ENCODE data around the gene RBSN.

Gene RBSN

DNA sequence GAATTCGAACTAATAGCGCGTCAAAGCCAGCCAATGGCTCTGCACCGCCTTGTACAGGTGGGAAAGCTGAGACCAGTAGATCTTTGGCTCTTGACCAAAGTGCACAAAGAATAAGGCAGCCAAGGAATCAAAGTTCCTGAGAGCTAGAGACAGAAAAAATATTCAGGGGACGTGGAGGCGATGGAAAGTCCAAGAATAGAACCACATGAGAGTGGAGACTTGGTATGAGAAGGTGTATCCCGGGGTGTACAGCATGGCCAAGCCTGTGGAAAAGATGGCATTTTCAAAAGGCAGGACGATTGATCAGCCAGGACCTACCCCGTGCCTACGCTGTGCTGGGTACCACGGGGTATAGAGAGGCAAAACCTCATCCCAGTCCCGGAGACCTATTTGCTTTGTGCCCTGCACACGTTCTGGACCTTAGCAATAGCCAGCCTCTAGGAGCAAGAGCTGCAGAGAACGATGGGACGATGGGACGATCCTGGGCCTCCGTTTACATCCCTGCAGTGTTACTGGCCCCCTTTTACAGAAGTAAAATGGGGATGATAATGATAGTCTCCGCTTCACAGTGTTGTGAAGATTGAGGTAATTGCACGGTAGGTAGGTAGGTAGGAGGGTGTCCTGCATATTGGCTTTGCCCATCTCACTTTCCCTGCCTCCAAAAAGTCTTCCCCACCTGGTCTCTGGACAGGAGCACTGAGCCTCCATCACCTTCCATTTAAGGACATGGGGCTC is 583 bp upstream of the RBSN start:
- DNase-seq (ENCODE audit: low read depth in 3 of 3), result no peak

DNA sequence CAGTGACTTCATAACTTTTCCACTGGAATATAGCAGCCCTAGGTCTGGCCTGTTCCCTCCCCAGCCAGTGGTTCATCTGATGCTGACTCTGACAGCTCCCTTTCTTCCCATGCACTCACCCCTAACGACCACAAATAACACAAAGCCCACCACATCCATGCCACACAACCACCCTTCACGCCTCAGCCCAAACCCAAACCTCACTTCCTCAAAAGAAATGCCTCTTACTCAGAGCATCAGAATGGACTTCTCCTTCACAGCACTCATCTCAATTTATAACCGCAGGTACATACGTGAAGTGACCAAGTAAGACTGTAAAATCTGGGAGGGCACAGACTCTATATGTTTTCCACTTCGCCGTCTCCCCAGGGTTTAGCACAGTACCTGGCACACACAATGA is 1.1 kb downstream of the RBSN start:
- no peak for DNase-seq (ENCODE audit: low read depth in 3 of 3)

DNA sequence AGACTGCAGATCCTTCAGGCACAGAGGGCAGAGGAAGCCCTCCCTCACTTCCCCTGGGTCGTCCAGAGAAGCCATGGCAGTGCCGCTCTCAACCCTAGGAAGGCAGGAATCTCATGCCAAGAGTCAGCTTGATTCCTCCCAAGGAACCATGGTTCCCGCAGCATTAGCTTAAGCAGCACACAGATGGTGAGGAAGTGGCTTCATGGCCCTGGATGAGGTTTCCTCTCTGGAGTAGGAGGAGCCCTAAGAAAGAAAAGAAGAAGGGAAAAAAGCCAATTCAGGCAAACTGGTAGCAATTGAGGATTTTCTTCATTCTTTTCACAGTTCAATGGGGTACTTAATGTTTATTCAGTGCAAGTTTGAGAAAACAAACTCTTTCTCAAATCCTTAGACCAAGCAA is 2.9 kb downstream of the RBSN start:
- no peak for DNase-seq (ENCODE audit: low read depth in 3 of 3)

DNA sequence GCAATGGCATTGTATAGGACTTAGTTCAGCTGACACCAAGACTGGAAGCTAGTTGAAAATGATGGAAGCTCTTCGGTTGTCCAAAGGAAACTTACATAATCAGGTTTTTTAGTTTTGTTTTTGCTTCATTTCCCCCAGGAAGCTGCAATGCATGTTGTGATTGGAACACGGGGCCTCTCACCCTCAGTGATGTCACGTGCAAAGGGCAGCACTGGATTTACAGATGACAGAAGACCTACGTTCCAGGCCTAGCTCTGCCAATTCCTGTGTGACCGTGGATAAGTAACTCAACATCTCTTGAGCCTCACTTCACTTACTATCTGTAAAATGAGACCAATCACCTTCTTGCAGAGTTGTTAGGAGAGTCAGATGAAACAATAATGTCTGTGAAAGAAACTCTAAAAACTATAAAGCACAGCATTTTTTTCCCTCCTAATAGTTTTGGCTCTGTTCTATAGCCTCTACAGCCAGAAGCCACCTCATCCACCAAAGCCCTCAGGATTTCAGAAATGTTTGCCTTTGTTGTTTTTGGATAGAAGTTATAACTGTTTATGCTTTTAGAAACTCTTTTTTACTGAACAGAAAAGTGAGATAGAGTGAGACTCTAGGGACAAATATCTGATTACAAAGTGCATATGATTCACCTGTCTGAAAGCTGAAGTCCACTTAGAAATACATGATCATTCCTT is 4.6 kb downstream of the RBSN start:
- no peak for DNase-seq (ENCODE audit: low read depth in 3 of 3)

DNA sequence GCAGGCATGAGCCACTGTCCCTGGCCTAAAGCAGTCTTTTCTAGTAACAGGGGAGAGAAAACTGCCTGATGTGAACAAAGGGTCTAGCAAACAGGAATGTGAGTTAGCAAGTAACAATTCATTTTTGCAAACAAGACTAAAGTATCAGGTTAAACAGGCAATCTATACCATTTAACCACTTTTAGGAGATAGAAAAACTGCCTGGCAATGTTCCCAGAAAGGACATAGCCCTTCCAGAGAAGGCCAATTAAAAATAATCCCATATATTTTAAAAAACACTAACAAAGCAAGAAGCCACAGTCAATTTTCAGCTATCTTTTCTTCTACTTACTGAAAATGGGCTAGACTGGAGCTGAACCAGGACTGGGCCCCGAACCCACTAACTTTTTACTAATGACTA is 6.3 kb downstream of the RBSN start:
- no peak for DNase-seq (ENCODE audit: low read depth in 3 of 3)

DNA sequence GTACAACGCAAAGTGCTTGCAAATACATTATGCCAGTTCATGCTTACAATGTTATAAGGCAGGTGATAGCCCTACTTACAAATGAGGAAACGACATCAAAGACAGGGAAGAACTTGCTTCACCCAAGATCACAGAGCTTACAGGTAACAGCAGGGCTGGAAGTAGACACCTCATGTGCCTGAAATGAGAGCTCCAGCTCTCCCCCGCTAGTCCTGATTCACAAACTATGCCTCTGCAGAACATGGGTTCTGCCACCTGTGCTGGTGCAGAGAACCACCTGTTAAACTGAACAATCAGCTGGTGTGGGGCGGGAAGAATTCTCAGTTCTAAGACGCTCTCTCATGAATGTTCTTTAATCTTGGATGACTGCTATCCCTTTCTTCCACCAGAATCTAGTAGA is 7.4 kb downstream of the RBSN start:
- DNase-seq (ENCODE audit: low read depth in 3 of 3), result no peak

DNA sequence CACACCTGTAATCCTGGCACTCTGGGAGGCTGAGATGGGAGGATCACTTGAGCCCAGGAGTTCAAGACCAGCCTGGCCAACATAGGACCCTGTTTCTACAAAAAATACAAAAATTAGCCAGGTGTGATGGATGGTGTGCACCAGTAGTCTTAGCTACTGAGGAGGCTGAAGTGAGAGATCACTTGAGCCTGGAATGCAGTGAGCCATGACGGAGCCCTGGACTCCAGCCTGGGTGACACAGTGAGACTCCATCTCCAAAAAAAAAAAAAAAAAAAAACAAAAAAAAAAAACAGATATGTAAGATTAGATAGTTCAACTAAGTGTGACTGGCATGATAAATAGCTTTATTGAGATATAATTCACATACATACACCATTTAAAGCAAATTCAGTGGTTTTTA is 9.7 kb downstream of the RBSN start:
- DNase-seq (ENCODE audit: low read depth in 3 of 3), result no peak

DNA sequence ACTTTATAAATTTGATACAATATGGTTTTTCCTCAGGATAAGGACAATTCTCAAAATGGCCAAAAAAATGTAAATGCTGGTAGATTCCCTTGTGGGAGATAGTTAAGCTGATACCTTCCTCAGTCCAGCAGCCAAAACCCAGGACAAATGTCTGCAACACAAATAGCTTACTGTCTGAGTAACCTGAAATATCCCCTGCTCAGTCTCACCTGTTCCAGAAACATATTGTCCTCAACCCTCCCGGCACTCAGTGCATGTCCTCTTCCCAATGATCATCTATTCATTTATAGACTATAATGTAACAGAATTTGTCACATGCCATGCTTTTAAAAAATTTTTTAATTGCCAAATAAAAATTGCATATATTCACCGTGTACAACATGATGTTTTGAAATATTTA is 12.2 kb downstream of the RBSN start:
- DNase-seq (ENCODE audit: low read depth in 3 of 3), result no peak

DNA sequence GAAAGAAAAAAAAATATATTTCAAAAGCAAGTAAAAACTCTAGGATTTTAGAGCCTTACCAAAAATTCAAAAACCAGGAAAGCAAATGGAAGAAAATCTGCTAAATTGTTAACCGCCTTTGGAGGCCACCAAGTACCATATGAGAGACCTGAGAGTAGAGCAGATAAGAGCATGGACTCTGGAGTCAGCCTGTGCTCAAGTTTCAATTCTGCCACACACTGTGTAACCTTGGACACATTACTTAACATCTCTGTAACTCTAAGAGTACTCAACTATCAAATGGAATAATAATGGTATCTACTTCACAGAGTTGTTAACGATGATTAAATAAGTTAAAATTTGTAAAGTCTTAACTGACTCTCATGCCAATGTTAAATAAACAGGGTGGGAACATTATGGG is 12.7 kb downstream of the RBSN start:
- no peak for DNase-seq (ENCODE audit: low read depth in 3 of 3)

DNA sequence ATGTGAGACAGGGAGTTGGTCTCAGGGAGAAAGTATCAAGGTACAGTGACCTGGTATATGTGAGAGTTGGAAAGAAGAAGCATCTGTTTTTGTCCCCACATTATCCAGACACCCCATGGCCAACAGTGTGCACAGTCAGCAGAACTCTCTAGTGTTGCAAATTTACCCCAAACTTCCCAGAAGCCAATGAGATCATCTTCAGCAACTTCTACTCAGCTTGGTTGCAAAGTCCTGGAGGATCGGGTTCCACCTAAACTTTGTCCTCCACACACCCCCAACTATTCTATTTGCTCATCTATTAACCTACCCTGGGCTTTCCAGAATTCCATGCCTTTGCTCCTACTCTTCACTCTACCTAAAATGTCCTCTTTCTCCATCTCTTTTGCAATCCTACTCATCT is 15.7 kb downstream of the RBSN start:
- no peak for DNase-seq (ENCODE audit: low read depth in 3 of 3)

DNA sequence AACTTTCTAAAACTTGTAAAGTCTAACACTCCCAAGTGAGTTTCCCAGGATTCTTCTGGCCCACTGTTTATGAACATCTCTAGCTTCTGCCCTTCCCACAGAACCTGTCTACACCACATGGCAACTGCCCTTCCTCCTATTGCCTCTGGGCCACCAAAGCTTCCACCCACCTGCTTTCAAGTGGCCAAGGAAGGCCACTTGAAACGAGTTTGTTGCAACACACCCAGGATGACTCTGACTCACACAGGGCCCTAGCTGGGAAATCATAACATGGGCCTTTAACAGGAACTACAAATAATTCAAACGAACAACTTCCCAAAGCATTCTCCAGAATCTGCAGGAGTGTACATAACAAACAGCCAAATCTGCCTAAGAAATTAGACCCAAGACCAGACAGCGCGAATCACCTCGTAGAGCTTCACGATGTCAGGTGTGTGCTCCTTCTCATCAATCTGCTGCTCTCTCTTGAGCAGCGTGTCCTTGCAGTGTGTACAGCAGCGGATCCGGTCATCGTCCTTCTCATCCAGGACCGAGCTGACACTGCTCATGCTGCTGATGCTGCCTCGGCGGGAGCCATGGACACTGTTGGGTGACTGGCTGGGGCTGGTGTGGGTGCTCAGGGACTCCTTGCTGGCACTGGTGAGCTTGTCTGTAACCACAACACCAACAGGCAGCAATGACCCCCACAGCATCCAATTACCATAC is 16.8 kb downstream of the RBSN start:
- DNase-seq (ENCODE audit: low read depth in 3 of 3), result no peak

DNA sequence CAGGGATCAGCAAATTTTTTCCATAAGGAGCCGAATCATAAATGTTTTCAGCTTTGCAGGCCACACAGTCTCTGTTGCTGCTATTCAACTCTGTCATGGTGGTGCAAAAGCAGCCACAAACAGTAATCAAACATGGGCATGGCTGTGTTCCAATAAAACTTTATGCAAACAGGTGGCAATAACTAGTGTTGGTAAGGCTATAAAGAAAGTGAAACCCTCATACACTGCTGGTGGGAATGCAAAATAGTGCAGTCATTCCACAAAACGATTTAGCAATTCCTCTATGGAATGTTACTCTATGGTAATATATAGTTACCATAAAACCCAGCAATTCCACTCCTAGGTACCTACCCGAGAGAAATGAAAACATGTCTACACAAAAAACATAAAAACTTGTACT is 19.9 kb downstream of the RBSN start:
- DNase-seq (ENCODE audit: low read depth in 3 of 3), result no peak

DNA sequence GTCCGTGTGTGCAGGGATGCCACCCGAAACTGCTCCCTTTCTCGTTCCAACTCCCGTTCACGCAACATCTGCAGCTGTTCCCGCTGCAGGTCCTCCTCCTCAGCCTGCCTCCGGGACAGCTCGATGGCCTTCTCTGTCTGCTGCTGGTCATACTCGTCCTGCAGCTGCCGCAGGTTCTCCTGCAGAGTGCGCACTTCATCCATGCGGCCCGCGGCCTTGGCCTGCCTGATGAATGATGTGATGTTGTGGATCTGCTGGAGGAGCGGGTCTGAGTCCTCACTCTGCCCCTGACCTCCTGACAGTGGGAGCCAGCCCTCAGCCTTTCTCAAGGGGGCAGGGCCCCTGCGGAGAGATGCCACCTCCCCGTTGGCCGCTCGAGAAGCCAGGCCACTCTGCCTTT is 24.4 kb downstream of the RBSN start:
- no peak for DNase-seq (ENCODE audit: low read depth in 3 of 3)

DNA sequence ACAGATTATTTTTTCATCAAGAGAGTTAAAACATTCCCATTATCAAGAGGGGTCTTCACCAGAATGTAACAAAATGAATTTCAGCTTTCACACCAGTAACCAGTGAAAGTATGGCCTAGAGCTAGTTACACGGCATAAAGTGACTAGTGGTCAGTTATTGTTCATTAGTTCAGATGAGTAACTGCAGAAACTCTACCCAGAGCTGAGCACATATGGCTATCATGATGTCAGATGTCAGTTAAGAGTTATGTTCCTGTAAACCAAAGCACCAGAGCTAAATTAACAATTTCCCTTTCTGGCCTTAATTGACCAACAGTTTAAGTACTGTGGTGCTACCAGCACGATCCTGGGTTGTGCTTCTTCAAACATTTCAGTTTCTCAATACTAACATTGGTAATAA is 27.2 kb downstream of the RBSN start:
- DNase-seq (ENCODE audit: low read depth in 3 of 3), result no peak

DNA sequence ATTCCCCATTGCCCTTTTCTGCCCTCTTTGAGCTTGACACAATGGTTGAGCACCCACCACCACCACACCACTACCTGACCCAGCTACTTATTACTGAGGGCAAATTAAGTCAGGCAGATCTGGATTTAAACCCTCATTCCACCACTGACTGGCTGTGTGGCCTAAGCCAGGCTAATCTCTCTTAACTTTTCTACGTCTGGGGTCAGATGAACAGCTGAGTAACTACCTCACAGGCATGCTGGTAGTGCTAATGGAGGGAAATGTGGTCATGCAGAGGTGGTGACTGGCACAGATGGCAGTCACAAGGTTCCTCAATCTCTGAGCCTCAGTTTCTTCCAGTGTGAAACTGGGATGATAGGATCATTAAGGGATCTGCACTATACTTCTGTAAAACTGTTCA is 29.5 kb downstream of the RBSN start:
- no peak for DNase-seq (ENCODE audit: low read depth in 3 of 3)

DNA sequence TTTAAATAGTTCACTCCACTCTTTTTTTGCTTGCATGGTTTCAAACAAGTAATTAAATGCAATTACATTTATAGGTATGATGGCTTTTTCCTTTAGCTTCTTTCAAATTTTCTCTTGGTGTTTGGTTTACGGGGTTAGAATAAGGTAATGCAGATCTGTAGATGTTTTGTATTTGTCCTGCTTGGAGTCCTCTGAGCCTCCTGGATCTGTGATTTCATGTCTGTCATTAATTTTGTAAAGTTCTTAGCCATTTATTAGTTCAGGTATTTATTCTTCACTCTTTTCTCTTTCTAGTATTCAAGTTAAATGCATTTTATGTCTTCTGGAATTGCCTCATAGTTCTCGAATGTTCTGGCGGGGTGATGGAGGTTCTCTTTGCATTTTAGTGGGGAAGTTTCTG is 32.5 kb downstream of the RBSN start:
- no peak for DNase-seq (ENCODE audit: low read depth in 3 of 3)

DNA sequence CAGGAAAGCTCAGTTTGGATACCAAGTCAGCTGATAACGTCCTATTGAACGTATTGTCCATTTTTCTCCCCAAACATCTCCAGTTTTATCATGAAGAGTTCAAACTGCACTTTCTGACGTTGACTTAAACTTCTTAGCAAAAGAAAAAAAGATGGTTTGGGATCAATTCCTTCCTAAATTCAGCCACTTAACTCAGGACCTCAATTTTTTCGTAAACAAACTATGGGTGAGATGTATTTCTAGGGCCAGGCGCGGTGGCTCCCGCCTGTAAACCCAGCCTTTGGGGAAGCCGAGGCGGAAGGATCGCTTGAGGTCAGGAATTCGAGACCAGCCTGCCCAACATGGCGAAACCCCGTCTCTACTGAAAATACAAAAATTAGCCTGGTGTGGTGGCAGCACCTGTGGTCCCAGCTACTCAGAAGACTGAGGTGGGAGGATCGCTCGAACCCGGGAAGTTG is 33.4 kb downstream of the RBSN start:
- DNase-seq (ENCODE audit: low read depth in 3 of 3), result no peak

DNA sequence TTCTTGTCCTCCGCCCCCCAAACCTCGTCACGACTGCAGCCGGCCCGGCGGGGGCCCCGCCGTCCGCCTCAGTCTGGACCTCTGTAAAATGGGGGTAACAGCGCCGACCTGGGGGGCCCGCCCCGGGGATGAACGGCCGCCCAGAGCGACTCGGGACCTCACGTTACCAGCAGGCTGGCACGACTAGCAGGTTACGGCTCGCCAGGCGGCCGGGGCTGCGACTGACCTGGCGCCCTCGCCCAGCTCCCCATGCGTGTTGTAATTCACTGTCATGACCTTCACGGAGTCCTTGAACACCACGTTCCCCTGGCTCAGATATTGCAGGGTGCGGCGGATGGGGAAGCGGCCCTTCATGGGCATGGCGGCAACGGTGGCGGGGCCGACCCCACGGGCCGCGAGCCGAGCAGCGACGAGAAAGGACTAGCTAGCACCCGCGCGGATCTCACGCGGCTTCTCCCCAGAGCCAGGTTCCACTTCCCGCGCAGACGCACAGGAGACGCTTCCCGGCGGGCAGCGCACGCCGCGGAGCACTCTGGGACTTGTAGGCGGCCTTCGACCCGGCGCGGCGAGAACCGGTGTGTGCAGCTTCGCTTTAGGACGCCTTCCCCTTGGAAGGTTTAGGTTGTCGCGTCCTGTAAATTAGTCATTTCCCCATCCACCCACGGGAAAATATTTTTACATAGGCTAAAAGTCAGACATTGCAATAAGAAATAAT is 34.0 kb downstream of the RBSN start, which contains the start of gene MRPS25:
Gene MRPS25, minus strand, starts transcription at position 481 of the 715 bp plus-strand sequence. Its CDS starts 121 bp downstream, at position 360.
- DNase-seq (ENCODE audit: low read depth in 3 of 3), result peak; percentile 79 to 89 (median 84)

DNA sequence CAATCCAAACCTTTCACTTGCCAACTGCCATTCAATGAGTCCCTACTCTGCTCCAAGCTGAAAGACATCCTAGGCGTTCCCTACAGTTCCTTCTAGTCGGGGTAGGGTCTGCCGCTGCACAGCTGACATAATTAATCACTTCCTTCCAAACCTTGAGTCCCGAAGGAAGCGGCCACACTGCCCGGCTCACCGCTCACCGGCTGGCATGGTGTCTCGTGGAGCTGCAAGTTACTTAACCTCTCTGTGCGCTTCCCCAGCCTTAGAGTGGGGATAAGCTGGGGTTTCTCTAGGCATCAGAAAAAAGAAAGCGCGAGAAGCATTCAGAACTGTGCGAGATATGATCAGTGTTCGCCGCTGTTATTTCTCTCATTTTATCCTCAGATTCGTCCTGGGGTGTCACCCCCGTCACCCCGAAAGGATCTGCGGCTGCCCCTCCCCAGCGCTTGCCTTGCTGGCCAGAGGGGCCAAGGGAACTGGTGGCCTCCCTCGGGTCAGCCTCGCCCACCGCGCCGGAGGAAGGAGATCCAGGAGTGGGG is 34.6 kb downstream of the RBSN start:
- peak in 2 of 3 donors; percentile 6 to 14 for DNase-seq (ENCODE audit: low read depth in 3 of 3)

DNA sequence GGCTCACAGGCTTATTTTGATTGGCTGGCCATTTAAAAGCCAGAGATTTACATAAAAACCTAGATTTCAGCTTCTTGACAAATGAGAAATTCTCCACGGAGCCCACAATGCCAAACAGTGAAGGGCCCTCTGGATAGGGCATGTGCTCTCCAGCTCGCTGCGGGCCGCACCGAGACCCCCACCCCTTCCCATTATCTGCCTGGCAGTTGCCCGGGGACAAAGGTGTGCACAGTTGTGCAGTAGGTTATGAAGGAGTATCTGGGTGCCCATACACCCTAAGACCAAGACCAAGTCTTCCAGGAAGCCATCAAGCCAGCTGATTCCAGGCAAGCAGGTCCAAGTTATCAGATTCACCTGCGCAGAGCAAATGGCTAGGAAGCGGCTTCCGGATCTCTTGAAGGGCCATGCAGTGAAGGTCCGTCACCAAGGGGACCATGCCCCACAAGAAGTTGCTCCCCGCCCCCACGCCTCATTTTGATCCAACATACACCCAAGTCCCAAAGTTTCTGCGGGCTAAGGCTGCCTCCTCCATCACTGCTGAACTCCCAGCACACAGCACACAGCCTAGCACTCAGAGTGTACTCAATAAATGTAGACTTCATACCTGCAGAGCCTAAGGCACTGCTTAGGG is 35.2 kb downstream of the RBSN start:
- DNase-seq (ENCODE audit: low read depth in 3 of 3), result no peak

DNA sequence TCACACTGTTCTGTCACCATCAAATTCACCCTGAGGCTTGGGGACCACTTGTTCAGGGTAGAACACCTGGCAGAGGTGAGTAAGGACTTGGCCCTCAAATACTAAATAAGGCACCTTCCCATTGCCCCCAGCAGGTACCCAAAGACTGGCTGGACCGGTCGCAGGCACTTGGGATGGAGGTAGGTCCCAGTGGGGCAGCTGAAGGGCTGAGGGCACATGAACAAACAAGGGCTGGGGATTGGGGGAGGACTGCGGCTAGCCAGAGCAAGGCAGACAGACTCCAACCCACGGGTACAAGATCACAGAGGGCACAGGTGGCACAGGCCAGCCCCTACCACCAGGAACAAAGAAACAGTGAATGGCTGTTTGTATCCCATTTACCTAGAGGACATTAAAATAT is 35.7 kb downstream of the RBSN start:
- no peak for DNase-seq (ENCODE audit: low read depth in 3 of 3)

Measured in stimulated activated CD4-positive, alpha-beta T cell treated with anti-CD3 and anti-CD28 coated beads, TNF-alpha, amount 100 ng/mL, for 48 hours (primary cell).